ENCODE results near the gene MFF. TPM values are rescaled to one million over a fixed set of nuclear protein-coding genes. Genes with fewer than 3 reads are reported as not detected.

The MFF gene
- total RNA-seq, 2 donors from 2014 or later: 93.1 to 116 TPM

GRCh38 chr2:227337442-227337841 lies 12.4 kb downstream of the MFF start:
- Histone ChIP-seq H3K4me1 (no peaks in the 10 kb centered on the region), H3K27ac (no peak overlapping the region), H3K36me3 (peaks cover 55% of the 10 kb centered on the region), H3K9me3 (no peaks in the 10 kb centered on the region), H3K4me3 (no peak overlapping the region), H3K27me3 (no peaks in the 10 kb centered on the region)
- DNase-seq (ENCODE audit: low spot score): no peak
- TF ChIP-seq CTCF (IDR thresholded peaks at IDR 0.05): no peak

- Histone ChIP-seq H3K4me1 (no peaks in the 10 kb centered on the region), H3K36me3 (peaks cover 44% of the 10 kb centered on the region)
Observed at GRCh38 chr2:227339098-227339599, 14.1 kb downstream of the MFF start.

GRCh38 chr2:227340106-227340505 lies 15.1 kb downstream of the MFF start:
- Histone ChIP-seq H3K4me3 (no peak overlapping the region), H3K4me1 (no peaks in the 10 kb centered on the region), H3K27me3 (no peaks in the 10 kb centered on the region), H3K27ac (no peak overlapping the region), H3K9me3 (no peaks in the 10 kb centered on the region), H3K36me3 (peaks cover 43% of the 10 kb centered on the region)
- TF ChIP-seq CTCF (IDR thresholded peaks at IDR 0.05): no peak
- no peak for DNase-seq (ENCODE audit: low spot score)

More at GRCh38 chr2:227339098-227339599, 14.1 kb downstream of the MFF start:
- no peaks in the 10 kb centered on the region for H3K27me3 ChIP-seq
- TF ChIP-seq CTCF (IDR thresholded peaks at IDR 0.05): no peak
- H3K27ac ChIP-seq: no peak overlapping the region
- no peak overlapping the region for H3K4me3 ChIP-seq
- no peak for DNase-seq (ENCODE audit: low spot score)
- H3K9me3 ChIP-seq: no peaks in the 10 kb centered on the region

- H3K4me1 ChIP-seq: no peaks in the 10 kb centered on the region
- DNase-seq (ENCODE audit: low spot score): no peak
- no peaks in the 10 kb centered on the region for H3K9me3 ChIP-seq
- no peaks in the 10 kb centered on the region for H3K27me3 ChIP-seq
- no peak for TF ChIP-seq CTCF (IDR thresholded peaks at IDR 0.05)
- H3K36me3 ChIP-seq: peaks cover 42% of the 10 kb centered on the region
- H3K27ac ChIP-seq: no peak overlapping the region
- H3K4me3 ChIP-seq: no peak overlapping the region
Observed at GRCh38 chr2:227341553-227341952, 16.5 kb downstream of the MFF start.

- no peak overlapping the region for H3K27ac ChIP-seq
- H3K27me3 ChIP-seq: no peaks in the 10 kb centered on the region
- no peak for DNase-seq (ENCODE audit: low spot score)
- no peak overlapping the region for H3K4me3 ChIP-seq
- TF ChIP-seq CTCF (IDR thresholded peaks at IDR 0.05): no peak
- H3K36me3 ChIP-seq: peaks cover 41% of the 10 kb centered on the region
- H3K9me3 ChIP-seq: no peaks in the 10 kb centered on the region
- no peaks in the 10 kb centered on the region for H3K4me1 ChIP-seq
Observed at GRCh38 chr2:227344231-227344630, 19.2 kb downstream of the MFF start.

GRCh38 chr2:227347117-227347516 lies 22.1 kb downstream of the MFF start:
- no peak for DNase-seq (ENCODE audit: low spot score)
- Histone ChIP-seq H3K4me1 (no peaks in the 10 kb centered on the region), H3K9me3 (no peaks in the 10 kb centered on the region), H3K36me3 (peaks cover 32% of the 10 kb centered on the region), H3K27ac (no peak overlapping the region), H3K4me3 (no peak overlapping the region), H3K27me3 (no peaks in the 10 kb centered on the region)
- TF ChIP-seq CTCF (IDR thresholded peaks at IDR 0.05): no peak
